ENCODE measurements around the gene EVPL. TPM values are rescaled to one million over a fixed set of nuclear protein-coding genes. Genes with fewer than 3 reads are reported as not detected.
A peak's percentile ranks its signal among the peaks of the same experiment; 100 is the strongest.

Gene EVPL
- polyA plus RNA-seq, 3 donors: not detected

- H3K4me3 Mint-ChIP-seq: peak overlapping the region; percentile 93 to 99
- H4K20me1 ChIP-seq (ENCODE audit: insufficient read depth, low read length): no peaks in the 10 kb centered on the region
- peak in 2 of 3 donors; percentile 10 to 31 for DNase-seq
- peak overlapping the region; percentile 97 for H3K9ac ChIP-seq (ENCODE audit: insufficient read depth, low read length, poor library complexity, severe bottlenecking)
- no peaks in the 10 kb centered on the region for H3K27me3 Mint-ChIP-seq (ENCODE audit: low read depth in 3 of 3)
- H3K9me3 Mint-ChIP-seq: no peaks in the 10 kb centered on the region
- H3K27me3 ChIP-seq (ENCODE audit: control insufficient read depth in 2 of 2, insufficient read depth in 2 of 2, low read length in 2 of 2): no peaks in the 10 kb centered on the region
- peak overlapping the region; percentile 89 for H2AFZ ChIP-seq (ENCODE audit: insufficient read depth, low read depth, low read length, poor library complexity, severe bottlenecking)
- H3K4me2 ChIP-seq (replicated peaks; ENCODE audit: extremely low read depth, low read length, poor library complexity, severe bottlenecking): peak overlapping the region; percentile 81
- no CpG with 5 or more reads among the region's 18 CpGs for WGBS (ENCODE audit: insufficient coverage)
- H3K27ac ChIP-seq (ENCODE audit: low read depth in 1 of 2, low read length in 2 of 2): peak overlapping the region; percentile 94 to 100
- intact Hi-C loops (cut with micrococcal nuclease): no loop called here
- peaks cover 53% of the 10 kb centered on the region for H3K4me1 Mint-ChIP-seq
- H3K79me2 ChIP-seq (ENCODE audit: insufficient read depth, low read length): peaks cover 56% of the 10 kb centered on the region
- TF ChIP-seq, protein P1, sequence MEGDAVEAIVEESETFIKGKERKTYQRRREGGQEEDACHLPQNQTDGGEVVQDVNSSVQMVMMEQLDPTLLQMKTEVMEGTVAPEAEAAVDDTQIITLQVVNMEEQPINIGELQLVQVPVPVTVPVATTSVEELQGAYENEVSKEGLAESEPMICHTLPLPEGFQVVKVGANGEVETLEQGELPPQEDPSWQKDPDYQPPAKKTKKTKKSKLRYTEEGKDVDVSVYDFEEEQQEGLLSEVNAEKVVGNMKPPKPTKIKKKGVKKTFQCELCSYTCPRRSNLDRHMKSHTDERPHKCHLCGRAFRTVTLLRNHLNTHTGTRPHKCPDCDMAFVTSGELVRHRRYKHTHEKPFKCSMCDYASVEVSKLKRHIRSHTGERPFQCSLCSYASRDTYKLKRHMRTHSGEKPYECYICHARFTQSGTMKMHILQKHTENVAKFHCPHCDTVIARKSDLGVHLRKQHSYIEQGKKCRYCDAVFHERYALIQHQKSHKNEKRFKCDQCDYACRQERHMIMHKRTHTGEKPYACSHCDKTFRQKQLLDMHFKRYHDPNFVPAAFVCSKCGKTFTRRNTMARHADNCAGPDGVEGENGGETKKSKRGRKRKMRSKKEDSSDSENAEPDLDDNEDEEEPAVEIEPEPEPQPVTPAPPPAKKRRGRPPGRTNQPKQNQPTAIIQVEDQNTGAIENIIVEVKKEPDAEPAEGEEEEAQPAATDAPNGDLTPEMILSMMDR (IDR thresholded peaks at IDR 0.05): no peak
- H3K36me3 ChIP-seq (replicated peaks in 1 of 2; ENCODE audit: control insufficient read depth in 1 of 2, insufficient read depth in 2 of 2, low read length in 2 of 2): peaks cover 6 to 15% of the 10 kb centered on the region in 2 donors
- peaks cover 51 to 58% of the 10 kb centered on the region in 2 donors for H3K4me1 ChIP-seq (ENCODE audit: control insufficient read depth in 1 of 2, insufficient read depth in 2 of 2, low read length in 2 of 2)
- peaks cover 16 to 25% of the 10 kb centered on the region in 2 donors for H3K36me3 Mint-ChIP-seq
- no peaks in the 10 kb centered on the region for H3K9me3 ChIP-seq (replicated peaks in 1 of 2; ENCODE audit: control insufficient read depth in 1 of 2, insufficient read depth in 1 of 2, low read length in 2 of 2)
- peak overlapping the region; percentile 64 to 100 (median 96) for H3K4me3 ChIP-seq (replicated peaks in 1 of 3; ENCODE audit: low read depth in 2 of 3, low read length in 3 of 3)
- H3K27ac Mint-ChIP-seq: peak overlapping the region; percentile 98 to 100 (median 99)
Measured at GRCh38 chr17:75980188-75981018, 46.7 kb downstream of the EVPL start.

DNA sequence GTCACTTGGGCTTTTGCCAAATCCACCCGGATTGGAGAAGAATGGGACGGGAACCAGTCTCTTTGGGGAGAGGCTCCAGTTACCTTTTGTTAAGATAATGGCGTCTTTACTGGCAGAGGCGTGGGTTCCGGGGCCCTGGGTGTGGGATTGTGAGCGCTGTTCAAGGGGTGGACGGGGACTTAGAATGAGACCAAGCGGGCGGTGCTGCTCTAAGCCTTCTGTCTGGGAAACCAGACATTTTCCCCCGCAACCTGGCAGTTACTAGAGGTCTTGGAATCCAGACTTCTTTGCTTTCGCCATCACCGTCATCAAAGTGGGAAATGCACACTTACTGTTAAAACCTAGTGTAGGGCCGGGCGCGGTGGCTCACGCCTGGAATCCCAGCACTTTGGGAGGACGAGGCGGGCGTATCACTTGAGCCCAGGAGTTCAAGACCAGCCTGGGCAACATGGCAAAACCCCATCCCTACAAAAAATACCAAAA, 47.4 kb downstream of the EVPL start:
- Mint-ChIP-seq H3K27ac (peak overlapping the region; percentile 98 to 100 (median 99)), H3K27me3 (ENCODE audit: low read depth in 3 of 3) (no peaks in the 10 kb centered on the region), H3K4me3 (peak overlapping the region; percentile 93 to 99), H3K9me3 (no peaks in the 10 kb centered on the region), H3K36me3 (peaks cover 16 to 28% of the 10 kb centered on the region in 2 donors), H3K4me1 (peaks cover 53% of the 10 kb centered on the region)
- 1% methylated on average over 16 of the region's 19 CpGs for WGBS (ENCODE audit: insufficient coverage)
- H4K20me1 ChIP-seq (ENCODE audit: insufficient read depth, low read length): no peaks in the 10 kb centered on the region
- TF ChIP-seq, protein P1 (IDR thresholded peaks at IDR 0.05): no peak
- H2AFZ ChIP-seq (ENCODE audit: insufficient read depth, low read depth, low read length, poor library complexity, severe bottlenecking): peak overlapping the region; percentile 89
- peak overlapping the region; percentile 81 for H3K4me2 ChIP-seq (replicated peaks; ENCODE audit: extremely low read depth, low read length, poor library complexity, severe bottlenecking)
- H3K27me3 ChIP-seq (ENCODE audit: control insufficient read depth in 2 of 2, insufficient read depth in 2 of 2, low read length in 2 of 2): no peaks in the 10 kb centered on the region
- intact Hi-C loops (cut with micrococcal nuclease): loop anchor here in 1 of 2 donors (10.0 kb wide), 1 partner anchor 195 kb away; the partner anchor contains the start of gene UNK
- H3K9ac ChIP-seq (ENCODE audit: insufficient read depth, low read length, poor library complexity, severe bottlenecking): peak overlapping the region; percentile 97
- H3K36me3 ChIP-seq (replicated peaks in 1 of 2; ENCODE audit: control insufficient read depth in 1 of 2, insufficient read depth in 2 of 2, low read length in 2 of 2): peaks cover 6 to 10% of the 10 kb centered on the region in 2 donors
- H3K4me1 ChIP-seq (ENCODE audit: control insufficient read depth in 1 of 2, insufficient read depth in 2 of 2, low read length in 2 of 2): peaks cover 51 to 59% of the 10 kb centered on the region in 2 donors
- no peaks in the 10 kb centered on the region for H3K9me3 ChIP-seq (replicated peaks in 1 of 2; ENCODE audit: control insufficient read depth in 1 of 2, insufficient read depth in 1 of 2, low read length in 2 of 2)
- DNase-seq: peak in 1 of 3 donors; percentile 51
- peak overlapping the region; percentile 94 to 100 for H3K27ac ChIP-seq (ENCODE audit: low read depth in 1 of 2, low read length in 2 of 2)
- H3K79me2 ChIP-seq (ENCODE audit: insufficient read depth, low read length): peaks cover 61% of the 10 kb centered on the region
- peak overlapping the region; percentile 64 to 100 (median 96) for H3K4me3 ChIP-seq (replicated peaks in 1 of 3; ENCODE audit: low read depth in 2 of 3, low read length in 3 of 3)

Measured in CD14-positive monocyte (primary cell).